ENCODE measurements around the gene L2HGDH. TPM values are rescaled to one million over a fixed set of nuclear protein-coding genes. Genes with fewer than 3 reads are reported as not detected.
A peak's percentile ranks its signal among the peaks of the same experiment; 100 is the strongest.

Gene L2HGDH
- total RNA-seq, 2 donors from 2014 or later: 15.9 to 23.2 TPM

DNA sequence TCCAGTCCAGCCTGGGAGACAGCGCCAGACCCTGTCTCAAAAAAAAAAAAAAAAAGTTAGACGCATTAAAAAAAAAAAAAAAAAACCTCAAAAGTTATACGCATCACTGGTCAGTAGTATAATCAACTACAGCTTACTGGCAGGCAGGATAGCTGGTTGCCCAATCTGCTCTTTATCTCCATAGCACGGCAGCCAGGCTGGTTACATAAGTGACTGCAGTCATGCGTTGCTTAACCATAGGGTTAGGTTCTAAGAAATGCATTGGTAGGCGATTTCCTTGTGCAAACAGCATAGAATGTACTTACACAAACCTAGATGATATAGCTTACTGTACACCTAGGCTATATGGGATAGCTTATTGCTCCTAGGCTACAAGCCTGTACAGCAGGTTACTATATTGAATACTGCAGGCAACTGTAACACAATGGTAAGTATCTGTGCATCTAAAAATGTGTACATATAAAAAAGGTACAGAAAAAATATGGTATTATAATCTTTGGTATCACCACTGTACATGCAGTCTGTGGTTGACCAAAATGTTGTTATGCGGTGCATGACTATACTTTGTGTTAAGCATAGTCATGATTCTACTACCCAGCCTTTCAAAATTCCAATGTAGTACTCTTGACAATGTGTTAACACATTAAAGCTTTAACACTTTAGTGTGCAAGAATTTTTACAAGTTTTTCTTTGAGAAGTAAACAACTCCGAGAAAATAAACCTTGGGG lies 8.1 kb downstream of the L2HGDH start:
- no peaks in the 10 kb centered on the region for H3K27me3 Mint-ChIP-seq (ENCODE audit: insufficient read depth)
- H3K36me3 ChIP-seq (ENCODE audit: control insufficient read depth, insufficient read depth, low read length): peaks cover 14% of the 10 kb centered on the region
- no peak overlapping the region for H3K4me3 Mint-ChIP-seq
- no peak overlapping the region for H3K27ac ChIP-seq (ENCODE audit: low read depth, low read length)
- H3K27ac Mint-ChIP-seq: no peak overlapping the region
- peaks cover 39% of the 10 kb centered on the region for H3K36me3 Mint-ChIP-seq (ENCODE audit: low read depth)
- H3K9ac ChIP-seq (ENCODE audit: extremely low read depth, low read length, poor library complexity, severe bottlenecking): no peak overlapping the region
- DNase-seq: no peak
- WGBS, 2 experiments (ENCODE audit: insufficient coverage in 1 of 2, insufficient read length in 1 of 2): 88 to 90% methylated on average over 4 to 8 of the region's 8 CpGs
- peaks cover 17% of the 10 kb centered on the region for H3K9me3 Mint-ChIP-seq
- no peaks in the 10 kb centered on the region for H3K4me1 Mint-ChIP-seq
- H3K27me3 ChIP-seq (ENCODE audit: control insufficient read depth, insufficient read depth, low read length, poor library complexity, severe bottlenecking): no peaks in the 10 kb centered on the region
- H3K4me3 ChIP-seq (ENCODE audit: low read length): no peak overlapping the region
- peaks cover 14% of the 10 kb centered on the region for H3K9me3 ChIP-seq (ENCODE audit: control insufficient read depth, low read length)
- no peak for TF ChIP-seq CTCF (conservative IDR thresholded peaks at IDR 0.05)
- H3K4me1 ChIP-seq (ENCODE audit: control insufficient read depth, insufficient read depth, low read length): no peaks in the 10 kb centered on the region

DNA sequence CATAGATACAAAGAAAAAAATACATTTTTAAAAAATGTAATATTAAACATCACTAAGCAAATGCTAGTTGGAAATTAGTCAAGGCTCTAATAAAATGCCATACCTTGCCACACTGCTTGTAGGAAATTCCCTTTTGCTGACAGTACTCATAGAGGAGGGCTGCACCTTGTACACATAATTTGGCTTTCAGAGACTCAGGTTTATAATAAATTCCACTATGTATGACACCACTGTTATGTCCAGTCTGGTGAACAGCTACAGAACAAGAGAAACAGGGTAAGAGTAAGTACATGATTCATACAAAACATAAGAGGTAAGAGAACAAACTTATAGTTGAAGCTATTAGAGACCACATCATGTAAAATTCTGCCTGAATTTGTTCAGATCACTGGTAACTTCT lies 10.1 kb downstream of the L2HGDH start:
- Histone ChIP-seq H3K36me3 (ENCODE audit: control insufficient read depth, insufficient read depth, low read length) (peaks cover 14% of the 10 kb centered on the region), H3K4me3 (ENCODE audit: low read length) (no peak overlapping the region), H3K27me3 (ENCODE audit: control insufficient read depth, insufficient read depth, low read length, poor library complexity, severe bottlenecking) (no peaks in the 10 kb centered on the region), H3K9ac (ENCODE audit: extremely low read depth, low read length, poor library complexity, severe bottlenecking) (no peak overlapping the region), H3K4me1 (ENCODE audit: control insufficient read depth, insufficient read depth, low read length) (no peaks in the 10 kb centered on the region), H3K9me3 (ENCODE audit: control insufficient read depth, low read length) (peaks cover 15% of the 10 kb centered on the region), H3K27ac (ENCODE audit: low read depth, low read length) (no peak overlapping the region)
- no peak for DNase-seq
- peaks cover 48% of the 10 kb centered on the region for H3K36me3 Mint-ChIP-seq (ENCODE audit: low read depth)
- no peak overlapping the region for H3K4me3 Mint-ChIP-seq
- H3K27ac Mint-ChIP-seq: no peak overlapping the region
- no peak for TF ChIP-seq CTCF (conservative IDR thresholded peaks at IDR 0.05)
- peaks cover 1% of the 10 kb centered on the region for H3K4me1 Mint-ChIP-seq
- no peaks in the 10 kb centered on the region for H3K27me3 Mint-ChIP-seq (ENCODE audit: insufficient read depth)
- peaks cover 21% of the 10 kb centered on the region for H3K9me3 Mint-ChIP-seq

DNA sequence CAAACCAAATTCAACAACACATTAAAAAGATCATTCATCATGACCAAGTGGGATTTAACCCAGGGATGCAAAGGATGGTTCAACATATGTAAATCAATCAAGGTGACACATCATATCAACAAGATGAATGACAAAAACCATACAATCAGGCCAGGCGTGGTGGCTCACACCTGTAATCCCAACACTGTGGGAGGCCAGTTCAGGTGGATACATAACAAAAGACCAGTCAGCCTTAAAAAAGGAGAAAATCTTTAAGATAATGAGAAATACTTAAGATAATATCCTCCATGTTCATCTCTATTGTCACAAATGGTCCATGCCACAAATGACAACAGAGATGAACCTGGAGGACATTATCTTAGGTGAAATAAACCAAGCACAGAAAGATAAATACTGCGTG lies 12.4 kb downstream of the L2HGDH start:
- peaks cover 43% of the 10 kb centered on the region for H3K36me3 Mint-ChIP-seq (ENCODE audit: low read depth)
- WGBS, 2 experiments (ENCODE audit: insufficient coverage in 1 of 2, insufficient read length in 1 of 2): 78 to 92% methylated on average over 2 of the region's 2 CpGs

More for the DNA sequence above, 12.4 kb downstream of the L2HGDH start:
- Histone ChIP-seq H3K4me1 (ENCODE audit: control insufficient read depth, insufficient read depth, low read length) (no peaks in the 10 kb centered on the region), H3K4me3 (ENCODE audit: low read length) (no peak overlapping the region), H3K27me3 (ENCODE audit: control insufficient read depth, insufficient read depth, low read length, poor library complexity, severe bottlenecking) (no peaks in the 10 kb centered on the region), H3K27ac (ENCODE audit: low read depth, low read length) (no peak overlapping the region), H3K36me3 (ENCODE audit: control insufficient read depth, insufficient read depth, low read length) (peaks cover 14% of the 10 kb centered on the region), H3K9me3 (ENCODE audit: control insufficient read depth, low read length) (peaks cover 15% of the 10 kb centered on the region), H3K9ac (ENCODE audit: extremely low read depth, low read length, poor library complexity, severe bottlenecking) (no peak overlapping the region)
- DNase-seq: peak; percentile 66
- no peak for TF ChIP-seq CTCF (conservative IDR thresholded peaks at IDR 0.05)
- Mint-ChIP-seq H3K27me3 (ENCODE audit: insufficient read depth) (no peaks in the 10 kb centered on the region), H3K4me1 (peaks cover 1% of the 10 kb centered on the region), H3K4me3 (no peak overlapping the region), H3K27ac (no peak overlapping the region), H3K9me3 (peaks cover 18% of the 10 kb centered on the region)

Measured in endodermal cell (in vitro differentiated cells).